Gastroesophageal sphincter (tissue), 4 donors: ENCODE results near the gene RSPO1. TPM values are rescaled to one million over a fixed set of nuclear protein-coding genes. Genes with fewer than 3 reads are reported as not detected.

ENCODE experiments used
- ATAC-seq: fragments of 150-250 bp; one replicate; pipeline ENCODE4 v1.9.1; 2016; ENCODE audit warnings: mild to moderate bottlenecking, moderate library complexity
- H3K27ac ChIP-seq, 4 donors: fragments of 200-600 bp; sonication (generic) in 3 of 4; 1 replicate in 3 of 4; 2 replicates in 1 of 4; pipeline ENCODE4 v1.5.1; 2016 to 2019
- H3K27me3 ChIP-seq: fragments of 200-600 bp; sonication (generic); one replicate; pipeline ENCODE4 v1.5.1; 2019
- H3K36me3 ChIP-seq, 2 donors: fragments of 200-600 bp; sonication (generic); one replicate each; pipeline ENCODE4 v1.5.1; 2019; ENCODE audit warnings: control low read depth in 1 of 2
- H3K4me1 ChIP-seq, 3 donors: fragments of 200-600 bp; sonication (generic); 1 replicate in 2 of 3; 2 replicates in 1 of 3; pipeline ENCODE4 v1.5.1; 2016 to 2019; ENCODE audit warnings: control low read depth in 2 of 3
- H3K4me3 ChIP-seq, 2 donors: fragments of 200-600 bp; sonication (generic); one replicate each; pipeline ENCODE4 v1.5.1; 2019; ENCODE audit warnings: mild to moderate bottlenecking in 1 of 2, moderate library complexity in 1 of 2
- H3K9me3 ChIP-seq, 3 donors: fragments of 200-600 bp; sonication (generic); one replicate each; pipeline ENCODE4 v1.5.1; 2017 to 2019; ENCODE audit warnings: control low read depth in 2 of 3
- EP300 ChIP-seq: sonication (generic); formaldehyde crosslinking; IDR thresholded peaks from one replicate; pipeline ENCODE4 v1.6.1; 2017; ENCODE audit warnings: antibody characterized with exemption, mild to moderate bottlenecking
- POLR2A ChIP-seq, 2 donors: fragments of 450-650 bp; IDR thresholded peaks; one replicate each; pipeline ENCODE4 v1.6.1; 2017; ENCODE audit warnings: antibody characterized with exemption in 2 of 2, mild to moderate bottlenecking in 2 of 2, moderate library complexity in 1 of 2
- POLR2AphosphoS5 ChIP-seq: sonication (generic); formaldehyde crosslinking; IDR thresholded peaks from one replicate; pipeline ENCODE4 v1.6.1; 2017; ENCODE audit warnings: antibody characterized with exemption
- WGBS, 2 donors: methylation state at CpG; one replicate each; pipeline ENCODE4 v1.1.5; 2018; ENCODE audit warnings: low coverage in 1 of 2; 5-methylcytosine and 5-hydroxymethylcytosine counted together
- total RNA-seq, 4 donors: library from RNA; depleted of rRNA; stranded (reverse); fragments of >200 nt; gene quantifications; one replicate each; pipeline ENCODE4 v1.1.0, GENCODE V29; 2016
- TF ChIP-seq, protein P1 (sequence below), 4 experiments: fragments of 200-600 bp in 2 of 4; fragments of 450-650 bp in 2 of 4; sonication (generic) in 1 of 4; IDR thresholded peaks; one replicate each; pipeline ENCODE4 v1.5.1; 2017 to 2019; ENCODE audit warnings: antibody characterized with exemption in 4 of 4, mild to moderate bottlenecking in 2 of 4, moderate library complexity in 2 of 4

The RSPO1 gene
- total RNA-seq, 4 donors from 2014 or later, result 0.47 to 4.0 (median 2.5) TPM

DNA sequence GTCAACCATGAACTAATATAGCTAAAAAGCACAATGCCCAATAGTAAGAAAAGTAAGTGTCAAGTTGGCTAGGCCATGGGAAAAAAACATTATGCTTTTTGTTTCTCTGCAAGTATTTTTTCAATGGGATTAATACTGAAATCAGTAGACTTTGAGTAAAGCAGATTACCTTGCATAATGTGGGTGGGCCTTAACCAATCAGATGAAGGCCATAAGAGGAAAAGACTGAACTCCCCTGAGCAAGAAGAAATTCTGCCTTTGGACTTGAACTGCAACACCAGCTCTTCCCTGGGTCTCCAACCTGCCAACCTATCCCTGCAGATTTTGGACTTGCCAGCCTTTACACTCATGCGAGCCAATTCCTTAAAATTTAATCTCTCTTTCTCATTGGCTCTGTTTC, 6.4 kb upstream of the RSPO1 start:
- no peak for ATAC-seq
- WGBS, 2 donors, result 100% methylated on average over 1 of the region's 1 CpG

DNA sequence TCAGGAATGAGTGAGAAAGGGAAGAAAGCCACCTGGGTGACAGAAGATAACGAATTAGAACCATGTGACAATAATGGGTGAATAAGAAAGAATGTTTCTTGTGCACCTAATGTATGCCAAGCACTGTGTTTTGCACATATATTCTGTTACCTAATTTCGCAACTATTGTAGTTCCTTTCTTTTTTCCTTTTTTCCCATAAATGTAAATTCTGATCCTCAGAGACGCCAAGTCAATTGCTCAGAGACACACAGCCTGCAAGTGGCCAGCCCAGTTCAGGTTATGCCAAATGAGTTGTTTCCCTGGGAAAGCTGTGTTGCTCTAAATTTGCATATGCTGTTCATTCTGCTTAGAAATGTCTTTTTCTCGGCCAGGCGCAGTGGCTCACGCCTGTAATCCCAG, 1.7 kb upstream of the RSPO1 start:
- WGBS, 2 donors, result 59 to 68% methylated on average over 4 of the region's 6 CpGs

More for the DNA sequence above, 6.4 kb upstream of the RSPO1 start:
- no peaks in the 10 kb centered on the region for H3K36me3 ChIP-seq
- H3K27ac ChIP-seq, result no peak overlapping the region
- no peak for TF ChIP-seq EP300
- no peak for TF ChIP-seq POLR2AphosphoS5
- TF ChIP-seq, protein P1, sequence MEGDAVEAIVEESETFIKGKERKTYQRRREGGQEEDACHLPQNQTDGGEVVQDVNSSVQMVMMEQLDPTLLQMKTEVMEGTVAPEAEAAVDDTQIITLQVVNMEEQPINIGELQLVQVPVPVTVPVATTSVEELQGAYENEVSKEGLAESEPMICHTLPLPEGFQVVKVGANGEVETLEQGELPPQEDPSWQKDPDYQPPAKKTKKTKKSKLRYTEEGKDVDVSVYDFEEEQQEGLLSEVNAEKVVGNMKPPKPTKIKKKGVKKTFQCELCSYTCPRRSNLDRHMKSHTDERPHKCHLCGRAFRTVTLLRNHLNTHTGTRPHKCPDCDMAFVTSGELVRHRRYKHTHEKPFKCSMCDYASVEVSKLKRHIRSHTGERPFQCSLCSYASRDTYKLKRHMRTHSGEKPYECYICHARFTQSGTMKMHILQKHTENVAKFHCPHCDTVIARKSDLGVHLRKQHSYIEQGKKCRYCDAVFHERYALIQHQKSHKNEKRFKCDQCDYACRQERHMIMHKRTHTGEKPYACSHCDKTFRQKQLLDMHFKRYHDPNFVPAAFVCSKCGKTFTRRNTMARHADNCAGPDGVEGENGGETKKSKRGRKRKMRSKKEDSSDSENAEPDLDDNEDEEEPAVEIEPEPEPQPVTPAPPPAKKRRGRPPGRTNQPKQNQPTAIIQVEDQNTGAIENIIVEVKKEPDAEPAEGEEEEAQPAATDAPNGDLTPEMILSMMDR (IDR thresholded peaks at IDR 0.05), result no peak
- no peak for TF ChIP-seq POLR2A (IDR thresholded peaks at IDR 0.05)
- H3K4me1 ChIP-seq, result no peaks in the 10 kb centered on the region
- no peak overlapping the region for H3K4me3 ChIP-seq
- peaks cover 65% of the 10 kb centered on the region for H3K27me3 ChIP-seq
- peaks cover 0 to 30% (median 0%) of the 10 kb centered on the region in 3 donors for H3K9me3 ChIP-seq

DNA sequence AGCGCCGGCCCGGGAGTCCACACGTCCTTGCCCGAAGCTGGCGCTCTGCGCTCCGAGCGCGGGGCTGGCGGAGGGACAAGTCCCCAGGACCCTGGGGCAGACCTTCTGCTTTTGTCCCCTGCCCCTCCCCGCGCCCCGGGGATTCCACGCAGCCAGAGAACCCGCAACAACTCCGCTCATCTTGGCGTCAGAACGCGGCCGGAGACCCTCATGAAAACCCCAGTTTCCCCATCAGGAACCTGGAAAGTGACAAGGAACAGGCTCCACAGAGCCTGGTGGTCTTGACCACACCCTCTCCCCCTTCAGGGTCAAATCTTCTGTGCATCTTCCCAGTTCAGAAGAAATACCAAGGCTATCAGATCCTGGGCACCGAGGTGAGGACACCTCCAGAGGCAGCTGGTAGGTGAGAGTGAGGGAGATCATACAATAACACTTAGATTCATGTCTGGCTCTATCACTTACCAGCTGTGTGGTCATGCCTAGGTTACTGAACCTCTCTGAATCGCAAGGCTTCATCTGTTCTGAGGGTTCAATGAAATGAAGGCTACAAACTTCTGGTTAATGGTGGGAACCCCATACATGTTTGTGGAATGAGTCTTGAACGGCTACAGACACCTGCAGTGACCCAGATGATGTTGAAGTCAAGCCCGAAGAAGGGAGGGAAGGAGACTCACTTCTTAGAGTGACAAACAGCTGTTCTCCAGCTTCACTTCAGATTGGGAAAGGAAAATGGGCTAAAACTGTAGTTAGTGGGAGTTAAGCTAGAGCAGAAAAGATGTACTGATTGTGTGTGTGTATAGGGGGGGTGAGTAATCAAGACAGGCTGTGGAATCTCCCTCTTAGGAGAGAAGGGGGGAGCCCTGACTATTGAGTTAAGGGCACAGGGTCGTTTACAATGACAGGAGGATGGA, 555 bp upstream of the RSPO1 start:
- TF ChIP-seq POLR2A (IDR thresholded peaks at IDR 0.05), result no peak
- TF ChIP-seq, protein P1 (IDR thresholded peaks at IDR 0.05), result no peak
- H3K27me3 ChIP-seq, result peaks cover 99% of the 10 kb centered on the region

More for the DNA sequence above, 1.7 kb upstream of the RSPO1 start:
- TF ChIP-seq EP300, result no peak
- no peak for TF ChIP-seq POLR2AphosphoS5
- TF ChIP-seq, protein P1 (IDR thresholded peaks at IDR 0.05), result no peak
- no peak overlapping the region for H3K27ac ChIP-seq
- no peak overlapping the region for H3K4me3 ChIP-seq
- ATAC-seq, result no peak
- peaks cover 0 to 10% (median 0%) of the 10 kb centered on the region in 3 donors for H3K9me3 ChIP-seq
- H3K36me3 ChIP-seq, result no peaks in the 10 kb centered on the region
- peaks cover 0 to 24% (median 9%) of the 10 kb centered on the region in 3 donors for H3K4me1 ChIP-seq
- H3K27me3 ChIP-seq, result peaks cover 87% of the 10 kb centered on the region

DNA sequence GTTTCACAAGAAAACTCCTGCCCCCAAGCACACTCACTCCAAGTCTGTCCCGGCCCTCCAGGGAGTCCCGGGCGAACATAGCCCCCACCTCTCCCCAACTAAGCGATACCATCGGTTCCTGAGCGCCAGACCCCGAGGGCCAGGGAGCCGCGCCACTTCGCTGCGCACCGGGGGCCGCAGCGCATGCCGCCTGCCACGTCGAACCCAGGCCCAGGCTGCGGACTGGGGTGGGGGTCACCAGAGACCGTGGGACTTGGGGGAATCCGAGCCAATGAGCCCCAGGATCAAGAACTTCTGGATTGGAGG, 801 bp downstream of the RSPO1 start:
- Histone ChIP-seq H3K4me1 (peaks cover 0 to 24% (median 9%) of the 10 kb centered on the region in 3 donors), H3K27ac (no peak overlapping the region), H3K9me3 (no peaks in the 10 kb centered on the region), H3K36me3 (no peaks in the 10 kb centered on the region), H3K4me3 (peak overlapping the region in 1 of 2 donors; percentile 50), H3K27me3 (peaks cover 100% of the 10 kb centered on the region)
- WGBS, 2 donors, result 0% methylated on average over 1 of the region's 20 CpGs; no CpG with 5 or more reads in 1 of the 2 donors
- ATAC-seq, result no peak
- TF ChIP-seq POLR2AphosphoS5 (no peak), POLR2A (IDR thresholded peaks at IDR 0.05) (no peak), EP300 (no peak)
- TF ChIP-seq, protein P1 (IDR thresholded peaks at IDR 0.05), result no peak

More for the DNA sequence above, 555 bp upstream of the RSPO1 start:
- Histone ChIP-seq H3K4me1 (peaks cover 0 to 24% (median 9%) of the 10 kb centered on the region in 3 donors), H3K4me3 (peak overlapping the region in 1 of 2 donors; percentile 50), H3K27ac (peak overlapping the region in 1 of 4 donors; percentile 29), H3K9me3 (no peaks in the 10 kb centered on the region), H3K36me3 (no peaks in the 10 kb centered on the region)
- WGBS, 2 donors, result 19 to 21% methylated on average over 4 to 7 of the region's 26 CpGs
- ATAC-seq, result no peak
